Heart left ventricle (tissue), 13 donors: ENCODE data around the gene FAM98A.

Source experiments
- POLR2A ChIP-seq, 2 donors: fragments of 450-650 bp; IDR thresholded peaks; one replicate each; pipeline ENCODE4 v1.6.1; 2017; ENCODE audit warnings: antibody characterized with exemption in 2 of 2, mild to moderate bottlenecking in 2 of 2, moderate library complexity in 2 of 2
- TF ChIP-seq, protein P1 (sequence below), 12 donors: fragments of 200-600 bp; sonication (generic) in 4 of 12; IDR thresholded peaks; one replicate each; pipeline versions ENCODE4 v1.5.0 to v1.8.0; 2018 to 2022; ENCODE audit warnings: antibody characterized with exemption in 12 of 12, mild to moderate bottlenecking in 5 of 12
- donor health status: ischemic (EF 13 %, LVEDD 7.1; RV severe dilation, severe dysfunction).
- donor health status: DM: no; HTN: yes; CAD: no.
- donor health status: DM: no; HTN: no; CAD: no.
- donor health status: ischemic (EF 25% LVEDD 6.9; RV normal size, moderate dysfunction).
- donor health status: ischemic (EF 25% LVEDD 5.7; RV mildly dilated, moderate dysfunction).
- donor health status: ischemic (EF 35%, LVEDD 5.7; RV mildly dilated, moderate dysfunction).
- donor health status: nonischemic (EF 11% LVEDD 7.7; RV severe dilation, severe dysfunction).
- donor health status: DM: yes; HTN: yes; CAD: no.
- donor health status: PGD.
- donor health status: ischemic (EF 29% LVEDD 5.4; RV normal size, mild dysfunction).
- donor health status: nonischemic (EF 23%, LVEDD 6.1; RV moderate dilation, normal function).

DNA sequence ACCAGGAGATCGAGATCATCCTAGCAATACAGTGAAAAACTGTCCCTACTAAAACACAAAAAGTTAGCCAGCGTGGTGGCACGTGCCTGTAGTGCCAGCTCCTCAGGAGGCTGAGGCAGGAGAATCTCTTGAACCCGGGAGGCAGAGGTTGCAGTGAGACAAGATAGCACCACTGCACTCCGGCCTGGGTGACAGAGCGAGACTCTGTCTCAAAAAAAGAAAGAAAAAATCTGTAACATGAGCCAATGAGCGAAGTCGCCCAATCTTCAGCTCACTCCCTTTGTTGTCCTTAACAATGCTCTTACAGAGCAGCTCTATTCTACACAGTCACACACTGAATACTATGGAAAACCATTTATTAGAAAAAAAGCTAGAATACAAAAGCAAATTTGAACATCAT lies 22.0 kb downstream of the FAM98A start:
- TF ChIP-seq, protein P1, sequence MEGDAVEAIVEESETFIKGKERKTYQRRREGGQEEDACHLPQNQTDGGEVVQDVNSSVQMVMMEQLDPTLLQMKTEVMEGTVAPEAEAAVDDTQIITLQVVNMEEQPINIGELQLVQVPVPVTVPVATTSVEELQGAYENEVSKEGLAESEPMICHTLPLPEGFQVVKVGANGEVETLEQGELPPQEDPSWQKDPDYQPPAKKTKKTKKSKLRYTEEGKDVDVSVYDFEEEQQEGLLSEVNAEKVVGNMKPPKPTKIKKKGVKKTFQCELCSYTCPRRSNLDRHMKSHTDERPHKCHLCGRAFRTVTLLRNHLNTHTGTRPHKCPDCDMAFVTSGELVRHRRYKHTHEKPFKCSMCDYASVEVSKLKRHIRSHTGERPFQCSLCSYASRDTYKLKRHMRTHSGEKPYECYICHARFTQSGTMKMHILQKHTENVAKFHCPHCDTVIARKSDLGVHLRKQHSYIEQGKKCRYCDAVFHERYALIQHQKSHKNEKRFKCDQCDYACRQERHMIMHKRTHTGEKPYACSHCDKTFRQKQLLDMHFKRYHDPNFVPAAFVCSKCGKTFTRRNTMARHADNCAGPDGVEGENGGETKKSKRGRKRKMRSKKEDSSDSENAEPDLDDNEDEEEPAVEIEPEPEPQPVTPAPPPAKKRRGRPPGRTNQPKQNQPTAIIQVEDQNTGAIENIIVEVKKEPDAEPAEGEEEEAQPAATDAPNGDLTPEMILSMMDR (IDR thresholded peaks at IDR 0.05), result no peak
- TF ChIP-seq POLR2A (IDR thresholded peaks at IDR 0.05), result no peak
